HepG2 (cell line): ENCODE data around the gene GH2. TPM values are rescaled to one million over a fixed set of nuclear protein-coding genes. Genes with fewer than 3 reads are reported as not detected.
A peak's percentile ranks its signal among the peaks of the same experiment; 100 is the strongest.

ENCODE experiments used
- AKAP8 ChIP-seq: sonication (generic); formaldehyde crosslinking; IDR thresholded peaks from 2 replicates; pipeline ENCODE4 v1.5.1; 2020; ENCODE audit warnings: mild to moderate bottlenecking, missing genetic modification reagents
- ATF7 ChIP-seq, 2 experiments: fragments of 450-650 bp in 1 of 2; sonication (generic) in 1 of 2; formaldehyde crosslinking in 1 of 2; IDR thresholded peaks; 2 replicates each; pipeline versions ENCODE4 v1.4.0 to v1.6.1; 2016 to 2020; ENCODE audit warnings: antibody characterized with exemption in 1 of 2, mild to moderate bottlenecking in 1 of 2, missing genetic modification reagents in 1 of 2
- JUNB ChIP-seq: sonication (generic); formaldehyde crosslinking; IDR thresholded peaks from 2 replicates; pipeline ENCODE4 v1.8.0; 2022; ENCODE audit warnings: missing genetic modification reagents, mild to moderate bottlenecking, borderline replicate concordance
- KAT7 ChIP-seq: IDR thresholded peaks from 2 replicates; pipeline ENCODE4 v1.6.1; 2018; ENCODE audit warnings: borderline replicate concordance, missing compliant biosample characterization
- MED8 ChIP-seq: sonication (generic); formaldehyde crosslinking; IDR thresholded peaks from 2 replicates; pipeline ENCODE4 v1.8.1; 2023; ENCODE audit warnings: mild to moderate bottlenecking, missing genetic modification reagents; ENCODE audit not compliant: insufficient replicate concordance
- NFE2 ChIP-seq: sonication (generic); formaldehyde crosslinking; IDR thresholded peaks from 2 replicates; pipeline ENCODE4 v1.4.0; 2020; ENCODE audit warnings: missing genetic modification reagents
- NFRKB ChIP-seq: fragments of 450-650 bp; IDR thresholded peaks from 2 replicates; pipeline ENCODE4 v1.6.1; 2017
- TFDP1 ChIP-seq: IDR thresholded peaks from 2 replicates; pipeline ENCODE4 v1.6.1; 2016; ENCODE audit warnings: missing compliant biosample characterization, missing genetic modification reagents, borderline replicate concordance
- TOE1 ChIP-seq: sonication (generic); formaldehyde crosslinking; IDR thresholded peaks from 2 replicates; pipeline ENCODE4 v1.4.0; 2020; ENCODE audit warnings: mild to moderate bottlenecking, missing genetic modification reagents
- ZBTB2 ChIP-seq: sonication (generic); formaldehyde crosslinking; IDR thresholded peaks from 2 replicates; pipeline ENCODE4 v1.8.0; 2022; ENCODE audit warnings: low read depth, missing genetic modification reagents
- ZNF138 ChIP-seq: sonication (generic); formaldehyde crosslinking; IDR thresholded peaks from 2 replicates; pipeline ENCODE4 v1.5.0; 2020; ENCODE audit warnings: mild to moderate bottlenecking, low read depth, missing genetic modification reagents
- ZNF274 ChIP-seq: sonication (generic); formaldehyde crosslinking; IDR thresholded peaks from 2 replicates; pipeline ENCODE4 v1.5.1; 2020; ENCODE audit warnings: mild to moderate bottlenecking, missing genetic modification reagents
- ZNF44 ChIP-seq: sonication (generic); formaldehyde crosslinking; IDR thresholded peaks from 2 replicates; pipeline ENCODE4 v1.5.1; 2020; ENCODE audit warnings: mild to moderate bottlenecking, missing genetic modification reagents
- ZNF503 ChIP-seq: sonication (generic); formaldehyde crosslinking; IDR thresholded peaks from 2 replicates; pipeline ENCODE4 v1.4.0; 2020; ENCODE audit warnings: missing genetic modification reagents
- ZNF563 ChIP-seq: sonication (generic); formaldehyde crosslinking; IDR thresholded peaks from 2 replicates; pipeline ENCODE4 v1.8.0; 2022; ENCODE audit warnings: mild to moderate bottlenecking, moderate library complexity, missing genetic modification reagents
- ZNF670 ChIP-seq: sonication (generic); formaldehyde crosslinking; IDR thresholded peaks from 2 replicates; pipeline ENCODE4 v1.8.0; 2022; ENCODE audit warnings: mild to moderate bottlenecking, missing genetic modification reagents, borderline replicate concordance
- ZNF776 ChIP-seq: sonication (generic); formaldehyde crosslinking; IDR thresholded peaks from 2 replicates; pipeline ENCODE4 v1.4.0; 2020; ENCODE audit warnings: mild to moderate bottlenecking, missing genetic modification reagents
- ZNF792 ChIP-seq: IDR thresholded peaks from 2 replicates; pipeline ENCODE4 v1.6.1; 2016
- polyA plus RNA-seq, 8 experiments: library from polyadenylated mRNA; depleted of rRNA in 3 of 8; stranded (reverse) in 7 of 8; unstranded in 1 of 8; fragments of >200 nt; fragmentation: Illumina TruSeq in 4 of 8; extraction: Trizol in 4 of 8; gene quantifications; 2 replicates each; pipeline versions ENCODE4 v1.2.1 to v1.2.3, GENCODE V29; 2011 to 2016; ENCODE audit warnings: low read depth in 4 of 8, missing spikeins in 1 of 8, mixed read lengths in 1 of 8; ENCODE audit not compliant: insufficient read depth in 1 of 8
- total RNA-seq, 5 experiments: library from RNA; depleted of rRNA; stranded (reverse); fragments of >200 nt; fragmentation: Illumina TruSeq; extraction: Trizol; gene quantifications; 2 replicates each; pipeline ENCODE4 v1.2.3, GENCODE V29; 2016; ENCODE audit warnings: low read depth in 1 of 5
- TF ChIP-seq, protein P1 (sequence below): sonication (generic); formaldehyde crosslinking; IDR thresholded peaks from 2 replicates; pipeline ENCODE4 v1.5.1; 2020; ENCODE audit warnings: mild to moderate bottlenecking, missing genetic modification reagents, borderline replicate concordance
- TF ChIP-seq, protein P2 (sequence below): sonication (generic); formaldehyde crosslinking; IDR thresholded peaks from 2 replicates; pipeline ENCODE4 v1.4.0; 2020; ENCODE audit warnings: missing genetic modification reagents

Gene GH2
- total and polyA plus RNA-seq, 2 of the 13 experiments (the other 11 are each of a cell fraction or from before 2014, with no cell fraction given) = not detected

GRCh38 chr17:63848834-63849689, 32.7 kb downstream of the GH2 start (continued):
- no peak for TF ChIP-seq TOE1 (CRISPR knock-in tag)
- TF ChIP-seq ZNF138 (CRISPR knock-in tag) = no peak
- no peak for TF ChIP-seq ZNF563 (CRISPR knock-in tag)
- TF ChIP-seq, protein P1, sequence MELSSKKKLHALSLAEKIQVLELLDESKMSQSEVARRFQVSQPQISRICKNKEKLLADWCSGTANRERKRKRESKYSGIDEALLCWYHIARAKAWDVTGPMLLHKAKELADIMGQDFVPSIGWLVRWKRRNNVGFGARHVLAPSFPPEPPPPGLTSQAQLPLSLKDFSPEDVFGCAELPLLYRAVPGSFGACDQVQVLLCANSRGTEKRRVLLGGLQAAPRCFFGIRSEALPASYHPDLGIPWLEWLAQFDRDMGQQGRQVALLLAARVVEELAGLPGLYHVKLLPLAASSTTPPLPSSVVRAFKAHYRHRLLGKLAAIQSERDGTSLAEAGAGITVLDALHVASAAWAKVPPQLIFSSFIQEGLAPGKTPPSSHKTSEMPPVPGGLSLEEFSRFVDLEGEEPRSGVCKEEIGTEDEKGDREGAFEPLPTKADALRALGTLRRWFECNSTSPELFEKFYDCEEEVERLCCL (CRISPR knock-in tag) = no peak
- TF ChIP-seq ZNF792 = no peak
- no peak for TF ChIP-seq NFE2 (CRISPR knock-in tag)
- no peak for TF ChIP-seq ZBTB2 (CRISPR knock-in tag)
- peak; percentile 80; the same call in 1 of the 2 replicates for TF ChIP-seq TFDP1 (CRISPR knock-in tag)
- no peak for TF ChIP-seq ZNF503 (CRISPR knock-in tag)
- TF ChIP-seq JUNB = no peak
- TF ChIP-seq NFRKB = no peak
- no peak for TF ChIP-seq ZNF776 (CRISPR knock-in tag)
- no peak for TF ChIP-seq KAT7 (CRISPR knock-in tag)
- TF ChIP-seq, protein P2, sequence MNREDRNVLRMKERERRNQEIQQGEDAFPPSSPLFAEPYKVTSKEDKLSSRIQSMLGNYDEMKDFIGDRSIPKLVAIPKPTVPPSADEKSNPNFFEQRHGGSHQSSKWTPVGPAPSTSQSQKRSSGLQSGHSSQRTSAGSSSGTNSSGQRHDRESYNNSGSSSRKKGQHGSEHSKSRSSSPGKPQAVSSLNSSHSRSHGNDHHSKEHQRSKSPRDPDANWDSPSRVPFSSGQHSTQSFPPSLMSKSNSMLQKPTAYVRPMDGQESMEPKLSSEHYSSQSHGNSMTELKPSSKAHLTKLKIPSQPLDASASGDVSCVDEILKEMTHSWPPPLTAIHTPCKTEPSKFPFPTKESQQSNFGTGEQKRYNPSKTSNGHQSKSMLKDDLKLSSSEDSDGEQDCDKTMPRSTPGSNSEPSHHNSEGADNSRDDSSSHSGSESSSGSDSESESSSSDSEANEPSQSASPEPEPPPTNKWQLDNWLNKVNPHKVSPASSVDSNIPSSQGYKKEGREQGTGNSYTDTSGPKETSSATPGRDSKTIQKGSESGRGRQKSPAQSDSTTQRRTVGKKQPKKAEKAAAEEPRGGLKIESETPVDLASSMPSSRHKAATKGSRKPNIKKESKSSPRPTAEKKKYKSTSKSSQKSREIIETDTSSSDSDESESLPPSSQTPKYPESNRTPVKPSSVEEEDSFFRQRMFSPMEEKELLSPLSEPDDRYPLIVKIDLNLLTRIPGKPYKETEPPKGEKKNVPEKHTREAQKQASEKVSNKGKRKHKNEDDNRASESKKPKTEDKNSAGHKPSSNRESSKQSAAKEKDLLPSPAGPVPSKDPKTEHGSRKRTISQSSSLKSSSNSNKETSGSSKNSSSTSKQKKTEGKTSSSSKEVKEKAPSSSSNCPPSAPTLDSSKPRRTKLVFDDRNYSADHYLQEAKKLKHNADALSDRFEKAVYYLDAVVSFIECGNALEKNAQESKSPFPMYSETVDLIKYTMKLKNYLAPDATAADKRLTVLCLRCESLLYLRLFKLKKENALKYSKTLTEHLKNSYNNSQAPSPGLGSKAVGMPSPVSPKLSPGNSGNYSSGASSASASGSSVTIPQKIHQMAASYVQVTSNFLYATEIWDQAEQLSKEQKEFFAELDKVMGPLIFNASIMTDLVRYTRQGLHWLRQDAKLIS = no peak
- no peak for TF ChIP-seq ZNF44 (CRISPR knock-in tag)
- peak; percentile 66 for TF ChIP-seq ATF7 (IDR thresholded peaks at IDR 0.05)
- TF ChIP-seq ATF7 (CRISPR knock-in tag; IDR thresholded peaks at IDR 0.05) = no peak
- no peak for TF ChIP-seq AKAP8
- no peak for TF ChIP-seq MED8 (CRISPR knock-in tag)
- TF ChIP-seq ZNF670 (CRISPR knock-in tag) = no peak
- no peak for TF ChIP-seq ZNF274 (CRISPR knock-in tag)
